ENCODE results near the gene MACROD2.
"Not testable (repeated sequence)": the region's sequence is repeated elsewhere in the genome, so short reads cannot be mapped to it uniquely, and the experiment has no call there.

Gene MACROD2

GRCh38 chr20:15138548-15139126 is 1143.3 kb downstream of the MACROD2 start:
- ChIA-PET POLR2A (no interaction called here), CTCF (interaction anchor here (1.0 to 1.2 kb wide), 2 partner anchors 18 to 40 kb away, joined by 3 read pairs; no protein-coding TSS in a partner anchor)
- DNase-seq (ENCODE audit: extremely low spot score): no peak
- TF ChIP-seq, protein P1, sequence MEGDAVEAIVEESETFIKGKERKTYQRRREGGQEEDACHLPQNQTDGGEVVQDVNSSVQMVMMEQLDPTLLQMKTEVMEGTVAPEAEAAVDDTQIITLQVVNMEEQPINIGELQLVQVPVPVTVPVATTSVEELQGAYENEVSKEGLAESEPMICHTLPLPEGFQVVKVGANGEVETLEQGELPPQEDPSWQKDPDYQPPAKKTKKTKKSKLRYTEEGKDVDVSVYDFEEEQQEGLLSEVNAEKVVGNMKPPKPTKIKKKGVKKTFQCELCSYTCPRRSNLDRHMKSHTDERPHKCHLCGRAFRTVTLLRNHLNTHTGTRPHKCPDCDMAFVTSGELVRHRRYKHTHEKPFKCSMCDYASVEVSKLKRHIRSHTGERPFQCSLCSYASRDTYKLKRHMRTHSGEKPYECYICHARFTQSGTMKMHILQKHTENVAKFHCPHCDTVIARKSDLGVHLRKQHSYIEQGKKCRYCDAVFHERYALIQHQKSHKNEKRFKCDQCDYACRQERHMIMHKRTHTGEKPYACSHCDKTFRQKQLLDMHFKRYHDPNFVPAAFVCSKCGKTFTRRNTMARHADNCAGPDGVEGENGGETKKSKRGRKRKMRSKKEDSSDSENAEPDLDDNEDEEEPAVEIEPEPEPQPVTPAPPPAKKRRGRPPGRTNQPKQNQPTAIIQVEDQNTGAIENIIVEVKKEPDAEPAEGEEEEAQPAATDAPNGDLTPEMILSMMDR (IDR thresholded peaks at IDR 0.05; ENCODE audit: control extremely low read depth, extremely low read depth, low read depth, missing control alignments): no peak

DNA sequence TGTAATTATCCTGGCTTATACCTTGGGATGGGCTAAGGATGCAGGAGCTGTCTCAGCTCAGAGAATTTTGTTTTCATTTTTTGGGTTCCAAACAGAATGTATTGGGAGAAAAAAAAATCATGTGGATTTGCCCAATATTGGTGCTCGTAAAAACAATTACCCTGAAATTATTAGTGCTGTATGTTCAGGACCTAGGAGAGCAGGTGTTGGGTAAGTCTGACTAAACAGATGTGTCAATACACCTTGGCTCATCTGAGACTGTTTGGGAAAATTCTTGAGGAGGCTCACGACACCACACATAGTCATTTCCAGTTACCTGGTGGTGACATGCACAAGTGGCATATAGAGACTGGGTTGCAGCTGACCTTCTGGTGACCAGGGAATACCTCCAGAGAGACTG is 1144.2 kb downstream of the MACROD2 start:
- CTCF ChIA-PET: interaction anchor here (0.7 to 1.2 kb wide), 3 partner anchors 15 to 39 kb away, joined by 3 read pairs; no protein-coding TSS in a partner anchor
- DNase-seq (ENCODE audit: extremely low spot score): no peak
- TF ChIP-seq, protein P1 (IDR thresholded peaks at IDR 0.05; ENCODE audit: control extremely low read depth, extremely low read depth, low read depth, missing control alignments): no peak
- POLR2A ChIA-PET: no interaction called here

- CTCF ChIA-PET: no interaction called here
- POLR2A ChIA-PET: no interaction called here
- no peak for DNase-seq (ENCODE audit: extremely low spot score)
- TF ChIP-seq, protein P1 (IDR thresholded peaks at IDR 0.05; ENCODE audit: control extremely low read depth, extremely low read depth, low read depth, missing control alignments): no peak
These were observed 1145.0 kb downstream of the MACROD2 start for GRCh38 chr20:15140286-15140685.

DNA sequence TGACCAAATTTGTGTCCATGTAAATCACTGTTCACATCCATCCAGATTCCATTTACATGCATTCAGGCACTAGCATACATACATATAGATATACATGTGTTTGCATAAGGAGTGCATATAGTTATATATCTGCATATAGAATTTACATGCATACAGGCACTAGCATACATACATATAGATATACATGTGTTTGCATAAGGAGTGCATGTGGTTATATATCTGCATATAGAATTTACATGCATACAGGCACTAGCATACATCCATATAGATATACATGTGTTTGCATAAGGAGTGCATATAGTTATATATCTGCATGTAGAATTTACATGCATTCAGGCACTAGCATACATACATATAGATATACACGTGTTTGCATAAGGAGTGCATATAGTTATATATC is 1145.6 kb downstream of the MACROD2 start:
- DNase-seq (ENCODE audit: extremely low spot score); POLR2A ChIA-PET; CTCF ChIA-PET: not testable (repeated sequence)

DNA sequence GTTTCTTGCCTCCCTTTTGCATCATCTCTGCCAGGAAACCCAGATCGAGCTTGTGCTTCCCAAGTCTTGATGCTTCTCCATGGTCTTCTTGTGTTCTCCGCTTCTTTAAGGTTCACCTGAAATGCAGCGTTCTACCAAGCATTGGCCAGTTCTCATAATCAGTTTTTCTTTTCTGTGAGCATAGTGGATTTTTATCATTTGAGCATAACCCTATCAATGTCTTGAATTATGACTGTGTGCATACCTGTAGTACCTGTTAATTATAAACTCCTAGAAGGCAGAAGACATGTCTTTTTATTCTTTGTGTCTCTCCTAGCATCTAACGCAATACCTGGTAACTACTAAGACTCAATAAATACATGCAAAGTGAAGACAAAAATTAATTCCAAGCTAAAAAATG is 1146.5 kb downstream of the MACROD2 start:
- ChIA-PET POLR2A (no interaction called here), CTCF (no interaction called here)

GRCh38 chr20:15143478-15143877 is 1148.2 kb downstream of the MACROD2 start:
- no peak for DNase-seq (ENCODE audit: extremely low spot score)
- TF ChIP-seq, protein P1 (IDR thresholded peaks at IDR 0.05; ENCODE audit: control extremely low read depth, extremely low read depth, low read depth, missing control alignments): no peak
- CTCF ChIA-PET: no interaction called here

More for the DNA sequence above, 1146.5 kb downstream of the MACROD2 start:
- DNase-seq (ENCODE audit: extremely low spot score): no peak
- TF ChIP-seq, protein P1 (IDR thresholded peaks at IDR 0.05; ENCODE audit: control extremely low read depth, extremely low read depth, low read depth, missing control alignments): no peak

GRCh38 chr20:15144916-15145315 is 1149.6 kb downstream of the MACROD2 start:
- CTCF ChIA-PET: no interaction called here
- TF ChIP-seq, protein P1 (IDR thresholded peaks at IDR 0.05; ENCODE audit: control extremely low read depth, extremely low read depth, low read depth, missing control alignments): no peak
- DNase-seq (ENCODE audit: extremely low spot score): no peak
- POLR2A ChIA-PET: no interaction called here

More at GRCh38 chr20:15143478-15143877, 1148.2 kb downstream of the MACROD2 start:
- POLR2A ChIA-PET: no interaction called here
